ENCODE results near the gene NAT14. TPM values are rescaled to one million over a fixed set of nuclear protein-coding genes. Genes with fewer than 3 reads are reported as not detected.

The NAT14 gene
- total RNA-seq, 2 experiments from 2014 or later: 8.5 to 12.9 TPM

DNA sequence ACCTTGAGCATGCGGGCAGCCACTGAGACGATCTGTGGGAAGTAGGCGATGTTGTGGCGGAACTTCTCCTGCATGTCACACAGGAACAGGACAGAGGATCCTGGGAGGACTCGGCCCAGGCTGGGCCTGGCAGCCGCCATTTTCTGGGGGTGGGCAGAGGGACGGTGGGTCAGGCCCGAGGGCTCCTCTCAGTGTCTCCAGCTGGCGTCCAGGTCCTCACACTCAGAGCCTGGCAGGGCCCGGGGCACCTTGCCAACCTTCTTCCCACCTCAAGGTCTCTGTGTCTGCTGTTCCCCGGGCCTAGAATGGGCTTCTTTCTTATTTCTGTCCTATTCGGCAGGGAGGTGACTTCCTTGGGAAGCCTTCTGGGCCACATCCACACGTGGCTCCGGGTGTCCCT is 28.6 kb upstream of the NAT14 start:
- CTCF ChIA-PET: no interaction called here
- Mint-ChIP-seq H3K4me1 (ENCODE audit: low read depth) (peaks cover 18% of the 10 kb centered on the region), H3K27ac (no peak overlapping the region), H3K36me3 (peaks cover 4% of the 10 kb centered on the region), H3K9me3 (no peaks in the 10 kb centered on the region), H3K4me3 (no peak overlapping the region), H3K27me3 (peaks cover 16% of the 10 kb centered on the region)
- no peak for DNase-seq
- POLR2A ChIA-PET: no interaction called here
- intact Hi-C loops (cut with micrococcal nuclease): no loop called here

- POLR2A ChIA-PET: no interaction called here
- Mint-ChIP-seq H3K27me3 (peaks cover 11% of the 10 kb centered on the region), H3K27ac (no peak overlapping the region), H3K4me3 (no peak overlapping the region), H3K9me3 (no peaks in the 10 kb centered on the region), H3K4me1 (ENCODE audit: low read depth) (peaks cover 23% of the 10 kb centered on the region), H3K36me3 (peaks cover 4% of the 10 kb centered on the region)
- intact Hi-C loops (cut with micrococcal nuclease): no loop called here
- CTCF ChIA-PET: interaction anchor here (1.0 to 2.4 kb wide), 2 partner anchors 9 to 46 kb away, joined by 4 to 10 read pairs; no protein-coding TSS in a partner anchor
- DNase-seq: no peak
Observed at GRCh38 chr19:55457683-55458457, 27.1 kb upstream of the NAT14 start.

- POLR2A ChIA-PET: interaction anchor here (1.2 kb wide), 1 partner anchor 18 kb away, joined by 3 read pairs; no protein-coding TSS in a partner anchor
- H3K27ac Mint-ChIP-seq: no peak overlapping the region
- H3K4me1 Mint-ChIP-seq (ENCODE audit: low read depth): peaks cover 21% of the 10 kb centered on the region
- peaks cover 2% of the 10 kb centered on the region for H3K27me3 Mint-ChIP-seq
- CTCF ChIA-PET: interaction anchor here (2.4 kb wide), 1 partner anchor 8 kb away, joined by 10 read pairs; no protein-coding TSS in a partner anchor
- intact Hi-C loops (cut with micrococcal nuclease): no loop called here
- no peak for DNase-seq
- H3K4me3 Mint-ChIP-seq: no peak overlapping the region
- H3K36me3 Mint-ChIP-seq: peaks cover 3% of the 10 kb centered on the region
- no peaks in the 10 kb centered on the region for H3K9me3 Mint-ChIP-seq
Observed at GRCh38 chr19:55459551-55459949, 25.4 kb upstream of the NAT14 start.

- Mint-ChIP-seq H3K36me3 (no peaks in the 10 kb centered on the region), H3K4me1 (ENCODE audit: low read depth) (peaks cover 21% of the 10 kb centered on the region), H3K4me3 (peak overlapping the region; percentile 91), H3K27me3 (peaks cover 2% of the 10 kb centered on the region), H3K27ac (no peak overlapping the region), H3K9me3 (no peaks in the 10 kb centered on the region)
- ChIA-PET POLR2A (interaction anchor here (1.2 kb wide), 1 partner anchor 17 kb away, joined by 3 read pairs; no protein-coding TSS in a partner anchor), CTCF (interaction anchor here (2.4 kb wide), 1 partner anchor 7 kb away, joined by 10 read pairs; no protein-coding TSS in a partner anchor)
- DNase-seq: no peak
- intact Hi-C loops (cut with micrococcal nuclease): loop anchor here (2.0 kb wide), 2 partner anchors 17 to 121 kb away; partner anchors contain the start of genes KMT5C and ZNF628
Observed at GRCh38 chr19:55459950-55460657, 24.9 kb upstream of the NAT14 start.

DNA sequence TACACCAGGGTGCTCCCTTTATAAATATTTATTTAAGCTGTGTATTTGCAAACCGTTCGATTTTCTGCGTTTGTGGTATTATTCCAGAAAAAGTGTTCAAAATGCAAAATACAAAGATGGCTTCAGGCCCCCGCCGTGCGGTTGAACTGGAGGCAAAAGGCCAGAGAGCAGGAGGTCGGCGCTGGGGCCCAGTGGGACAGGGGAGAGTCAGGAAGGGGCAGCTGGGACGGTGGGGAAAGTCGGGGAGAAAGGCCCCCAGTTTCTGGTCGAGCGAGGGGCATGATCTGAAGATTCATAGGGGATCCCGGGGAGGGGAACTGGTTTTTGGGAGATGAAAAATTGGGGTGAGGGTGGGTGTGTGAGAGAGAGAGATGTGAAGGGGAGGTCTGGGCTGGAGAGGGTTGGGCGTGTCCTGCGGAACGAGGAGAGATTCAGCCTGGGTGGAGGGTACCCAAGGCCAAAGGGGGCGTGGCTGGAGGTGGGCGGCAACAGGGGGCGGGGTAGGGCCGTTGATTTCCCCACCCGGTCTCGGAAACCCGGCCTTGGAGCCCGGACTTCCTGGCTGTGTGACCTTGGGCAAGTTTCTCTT is 24.2 kb upstream of the NAT14 start:
- no peaks in the 10 kb centered on the region for H3K36me3 Mint-ChIP-seq
- peaks cover 21% of the 10 kb centered on the region for H3K4me1 Mint-ChIP-seq (ENCODE audit: low read depth)
- H3K27me3 Mint-ChIP-seq: peaks cover 2% of the 10 kb centered on the region
- no peaks in the 10 kb centered on the region for H3K9me3 Mint-ChIP-seq
- DNase-seq: peak; percentile 59
- POLR2A ChIA-PET: interaction anchor here (1.2 kb wide), 1 partner anchor 17 kb away, joined by 3 read pairs; no protein-coding TSS in a partner anchor
- intact Hi-C loops (cut with micrococcal nuclease): loop anchor here (1.0 to 2.0 kb wide), 3 partner anchors 16 to 201 kb away; partner anchors contain the start of genes KMT5C, PPP6R1 and ZNF628
- H3K4me3 Mint-ChIP-seq: peak overlapping the region; percentile 91
- CTCF ChIA-PET: no interaction called here
- H3K27ac Mint-ChIP-seq: peak overlapping the region; percentile 13

DNA sequence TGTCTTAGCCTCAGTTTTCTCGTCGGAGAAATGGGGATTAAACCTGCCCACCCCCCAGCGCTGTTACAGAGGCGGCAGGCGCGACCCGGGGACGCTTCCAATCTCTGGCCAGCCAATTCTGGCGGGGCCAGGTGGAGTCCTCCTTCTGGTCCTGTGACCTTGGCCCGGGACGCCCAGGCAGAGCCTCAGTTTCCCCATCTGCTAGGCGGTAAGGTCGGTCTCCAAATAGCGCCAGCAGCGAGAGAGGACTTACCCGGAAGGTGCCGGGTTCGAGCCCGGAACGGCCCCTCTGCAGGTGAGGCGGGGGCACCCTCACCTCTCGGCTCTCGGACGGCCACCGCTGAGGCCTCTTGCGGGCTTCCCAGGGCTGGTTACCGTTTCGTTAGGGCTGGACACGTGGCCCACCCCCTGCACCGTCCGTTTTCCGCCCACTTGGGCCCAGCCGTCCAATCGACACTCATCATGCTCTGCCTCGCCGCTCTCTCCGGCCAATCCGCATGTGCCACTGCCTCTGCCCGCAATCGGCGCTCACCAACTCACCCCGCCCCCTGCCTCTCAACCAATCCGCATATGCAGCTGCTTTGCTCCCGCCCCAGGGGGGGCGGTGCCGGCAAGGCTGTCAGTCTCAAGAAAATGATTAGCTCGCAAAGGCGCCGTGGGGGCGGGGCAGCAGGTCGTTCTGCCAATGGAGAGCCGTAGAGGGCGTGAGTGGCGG is 23.6 kb upstream of the NAT14 start, which contains the start of gene ISOC2:
ISOC2 (minus strand) TSS at position 384 of the 715 bp plus-strand sequence. CDS start 5,156 bp downstream, outside the sequence.
- Mint-ChIP-seq H3K36me3 (no peaks in the 10 kb centered on the region), H3K9me3 (no peaks in the 10 kb centered on the region), H3K27me3 (peaks cover 2% of the 10 kb centered on the region), H3K27ac (peak within 1 kb of the TSS; percentile 84), H3K4me1 (ENCODE audit: low read depth) (peaks cover 21% of the 10 kb centered on the region), H3K4me3 (peak within 1 kb of the TSS; percentile 91)
- POLR2A ChIA-PET: interaction anchor here (0.7 to 1.0 kb wide), 6 partner anchors 10 to 122 kb away, joined by 3 to 7 read pairs (median 4); partner anchors contain the start of genes KMT5C, UBE2S and ZNF628
- intact Hi-C loops (cut with micrococcal nuclease): loop anchor here (1.0 to 2.0 kb wide), 3 partner anchors 15 to 202 kb away; partner anchors contain the start of genes KMT5C, PPP6R1 and ZNF628
- CTCF ChIA-PET: interaction anchor here (0.6 to 1.0 kb wide), 8 partner anchors 15 to 320 kb away, joined by 3 to 19 read pairs (median 4); partner anchors contain the start of genes ZNF628 and ZNF865
- peak; percentile 100 for DNase-seq

DNA sequence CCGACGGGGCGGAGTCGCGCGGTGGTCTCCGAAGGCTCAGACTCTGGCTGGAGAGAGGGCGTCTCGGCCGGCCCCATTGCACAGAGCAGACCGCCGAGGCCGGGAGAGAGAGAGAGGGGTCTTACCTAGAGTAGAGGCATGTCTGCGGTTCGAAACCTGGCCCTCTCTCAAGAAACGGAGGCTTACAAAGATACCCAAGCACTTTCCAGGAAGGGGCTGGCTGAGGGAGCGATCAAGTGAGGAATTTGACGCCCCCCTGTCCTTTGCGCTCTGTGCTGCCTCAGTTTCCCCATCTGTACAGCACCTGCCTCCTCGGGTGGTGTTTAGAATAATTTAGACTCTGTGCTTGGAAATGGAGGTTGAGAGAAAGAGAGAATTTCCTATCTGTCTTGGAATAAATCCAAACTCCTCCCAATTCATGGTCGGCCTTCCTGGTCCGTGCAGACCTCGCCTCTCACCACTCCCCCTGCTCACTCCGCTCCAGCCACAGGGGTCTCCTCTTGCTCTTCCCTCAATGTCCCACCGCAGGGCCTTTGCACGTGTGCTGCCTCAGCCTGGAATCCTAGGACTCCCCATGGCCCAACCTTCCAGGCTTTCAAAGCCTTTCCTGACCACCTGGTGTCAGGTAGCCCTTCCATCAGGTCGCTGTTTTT is 22.9 kb upstream of the NAT14 start:
- CTCF ChIA-PET: interaction anchor here (0.6 to 1.6 kb wide), 9 partner anchors 14 to 321 kb away, joined by 3 to 19 read pairs (median 3); partner anchors contain the start of genes ZNF628 and ZNF865
- Mint-ChIP-seq H3K27ac (peak overlapping the region; percentile 84), H3K9me3 (no peaks in the 10 kb centered on the region), H3K36me3 (no peaks in the 10 kb centered on the region), H3K27me3 (peaks cover 2% of the 10 kb centered on the region), H3K4me1 (ENCODE audit: low read depth) (peaks cover 21% of the 10 kb centered on the region), H3K4me3 (peak overlapping the region; percentile 91)
- no peak for DNase-seq
- POLR2A ChIA-PET: interaction anchor here (0.7 to 1.0 kb wide), 6 partner anchors 9 to 123 kb away, joined by 3 to 7 read pairs (median 4); partner anchors contain the start of genes KMT5C, UBE2S and ZNF628
- intact Hi-C loops (cut with micrococcal nuclease): loop anchor here (1.0 to 2.0 kb wide), 3 partner anchors 15 to 203 kb away; partner anchors contain the start of genes KMT5C, PPP6R1 and ZNF628

- intact Hi-C loops (cut with micrococcal nuclease): no loop called here
- Mint-ChIP-seq H3K27ac (no peak overlapping the region), H3K4me3 (peak overlapping the region; percentile 91), H3K9me3 (no peaks in the 10 kb centered on the region), H3K27me3 (peaks cover 2% of the 10 kb centered on the region), H3K4me1 (ENCODE audit: low read depth) (peaks cover 21% of the 10 kb centered on the region), H3K36me3 (no peaks in the 10 kb centered on the region)
- POLR2A ChIA-PET: no interaction called here
- DNase-seq: no peak
- CTCF ChIA-PET: interaction anchor here (1.6 kb wide), 1 partner anchor 14 kb away, joined by 3 read pairs; no protein-coding TSS in a partner anchor
Observed at GRCh38 chr19:55462722-55463121, 22.3 kb upstream of the NAT14 start.

- no peaks in the 10 kb centered on the region for H3K9me3 Mint-ChIP-seq
- no peak overlapping the region for H3K4me3 Mint-ChIP-seq
- no peak for DNase-seq
- no peak overlapping the region for H3K27ac Mint-ChIP-seq
- H3K27me3 Mint-ChIP-seq: peaks cover 2% of the 10 kb centered on the region
- CTCF ChIA-PET: interaction anchor here (1.6 kb wide), 1 partner anchor 14 kb away, joined by 3 read pairs; no protein-coding TSS in a partner anchor
- peaks cover 24% of the 10 kb centered on the region for H3K4me1 Mint-ChIP-seq (ENCODE audit: low read depth)
- intact Hi-C loops (cut with micrococcal nuclease): no loop called here
- POLR2A ChIA-PET: no interaction called here
- no peaks in the 10 kb centered on the region for H3K36me3 Mint-ChIP-seq
Observed at GRCh38 chr19:55463583-55464031, 21.4 kb upstream of the NAT14 start.

DNA sequence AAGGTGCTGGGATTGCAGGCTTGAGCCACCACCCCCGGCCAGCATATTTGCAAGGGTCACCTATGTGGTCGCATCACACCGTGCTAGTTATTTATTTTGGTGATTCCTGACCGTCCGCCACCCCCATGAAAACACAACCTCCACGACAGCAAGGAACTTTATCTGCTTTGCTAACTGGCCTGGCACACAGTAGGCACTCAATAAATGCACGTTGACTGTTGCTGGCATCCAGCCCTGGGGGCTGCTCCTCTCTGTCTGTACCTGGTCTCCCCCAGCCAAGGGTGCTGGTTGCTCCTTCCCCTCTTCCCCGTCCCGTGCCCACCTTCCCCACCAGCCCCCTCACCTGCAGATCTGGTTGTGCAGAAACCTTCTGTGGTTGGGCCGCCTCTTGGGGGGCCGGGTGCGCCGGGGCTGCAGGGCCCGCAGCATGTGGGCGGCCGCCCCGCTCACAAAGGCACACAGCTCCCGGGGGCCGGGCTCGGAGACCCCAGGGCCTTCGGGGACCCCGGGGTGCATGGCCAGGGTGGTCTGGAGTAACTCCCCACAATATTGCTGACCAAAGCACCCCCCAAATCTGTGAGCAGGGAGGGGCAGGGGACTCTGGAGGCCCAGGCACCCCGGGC is 20.8 kb upstream of the NAT14 start:
- no peak overlapping the region for H3K4me3 Mint-ChIP-seq
- intact Hi-C loops (cut with micrococcal nuclease): no loop called here
- no peaks in the 10 kb centered on the region for H3K36me3 Mint-ChIP-seq
- ChIA-PET POLR2A (no interaction called here), CTCF (no interaction called here)
- no peaks in the 10 kb centered on the region for H3K9me3 Mint-ChIP-seq
- peaks cover 2% of the 10 kb centered on the region for H3K27me3 Mint-ChIP-seq
- H3K27ac Mint-ChIP-seq: no peak overlapping the region
- H3K4me1 Mint-ChIP-seq (ENCODE audit: low read depth): peaks cover 24% of the 10 kb centered on the region
- no peak for DNase-seq
